Lower lobe of right lung (tissue), 2 donors: ENCODE measurements around the gene CLPTM1L. TPM values are rescaled to one million over a fixed set of nuclear protein-coding genes. Genes with fewer than 3 reads are reported as not detected.

Experiments
- ATAC-seq, 2 donors: fragments of 200-7000 bp; cut with Tn5 transposase; one replicate each; pipeline ENCODE4 v1.9.1; 2020 to 2022; ENCODE audit warnings: mild to moderate bottlenecking in 2 of 2, moderate library complexity in 2 of 2
- DNase-seq: peaks from one replicate; pipeline ENCODE4 v3.0.0-alpha.2; 2020
- H3K27ac ChIP-seq: fragments of 200-600 bp; one replicate; pipeline ENCODE4 v1.8.0; 2022
- H3K27me3 ChIP-seq: fragments of 200-600 bp; one replicate; pipeline ENCODE4 v1.8.0; 2022; ENCODE audit warnings: low read depth
- H3K36me3 ChIP-seq: fragments of 200-600 bp; one replicate; pipeline ENCODE4 v1.8.0; 2022; ENCODE audit warnings: mild to moderate bottlenecking
- H3K4me1 ChIP-seq: fragments of 200-600 bp; one replicate; pipeline ENCODE4 v1.8.0; 2022
- H3K4me3 ChIP-seq: fragments of 200-600 bp; one replicate; pipeline ENCODE4 v1.8.0; 2022; ENCODE audit warnings: mild to moderate bottlenecking
- H3K9me3 ChIP-seq: fragments of 200-600 bp; one replicate; pipeline ENCODE4 v1.8.0; 2022
- intact Hi-C: fragments of 100-400 bp; cut with DNase I; formaldehyde crosslinking; loops from one replicate; pipeline ENCODE4 v1.11.0; 2022
- total RNA-seq: library from RNA; stranded (reverse); fragmentation: NEBNext Ultra II Directional; extraction: Animal tissue kit (Norgen Biotek cat#: 25700); gene quantifications from one replicate; pipeline ENCODE4 v1.2.1, GENCODE V29; 2021
- TF ChIP-seq, protein P1 (sequence below): fragments of 200-600 bp; IDR thresholded peaks from one replicate; pipeline ENCODE4 v1.8.0; 2022; ENCODE audit warnings: antibody characterized with exemption, mild to moderate bottlenecking
- donor health status: DM: no; HTN: yes; CAD: no; lungs with severe emphysema.

The CLPTM1L gene
- total RNA-seq, 1 donor from 2014 or later: 135 TPM

DNA sequence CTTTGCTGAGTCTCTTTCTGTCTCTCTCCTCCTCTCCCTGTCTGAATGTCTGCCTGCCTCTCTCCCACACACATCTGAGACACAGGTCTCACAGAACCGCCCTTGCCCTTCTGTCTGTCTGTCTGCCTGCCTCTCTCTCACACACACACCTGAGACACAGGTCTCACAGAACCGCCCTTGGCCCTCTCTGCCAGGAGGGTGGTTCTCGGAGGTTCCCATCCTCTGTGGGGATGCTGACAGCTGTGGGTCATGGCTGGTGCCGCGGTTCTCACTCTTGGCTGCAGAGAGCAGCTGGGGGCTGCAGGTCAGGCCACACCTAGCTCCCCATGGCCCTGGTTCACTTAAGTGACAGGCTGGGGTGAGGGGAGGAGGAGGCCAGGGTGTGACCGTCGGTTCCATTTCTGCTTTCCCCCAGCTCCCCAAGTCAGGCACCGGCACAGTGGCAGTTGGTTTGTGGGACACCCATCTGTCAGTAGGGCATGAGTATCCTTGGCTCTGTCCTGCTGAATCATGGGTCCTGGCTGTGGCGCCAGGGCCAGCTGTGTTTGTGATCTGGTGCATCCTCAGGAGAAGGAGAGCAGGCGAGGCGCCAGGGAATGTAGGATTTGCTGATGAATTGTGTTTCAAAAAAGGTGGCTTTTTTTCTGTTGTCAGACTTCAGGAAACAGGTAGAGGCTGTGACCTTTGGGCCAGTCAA is 42.3 kb upstream of the CLPTM1L start:
- ATAC-seq: no peak
- H3K9me3 ChIP-seq: no peaks in the 10 kb centered on the region
- DNase-seq: no peak
- no peak overlapping the region for H3K27ac ChIP-seq
- peaks cover 16% of the 10 kb centered on the region for H3K4me1 ChIP-seq
- H3K27me3 ChIP-seq: peaks cover 18% of the 10 kb centered on the region
- no peak overlapping the region for H3K4me3 ChIP-seq
- TF ChIP-seq, protein P1, sequence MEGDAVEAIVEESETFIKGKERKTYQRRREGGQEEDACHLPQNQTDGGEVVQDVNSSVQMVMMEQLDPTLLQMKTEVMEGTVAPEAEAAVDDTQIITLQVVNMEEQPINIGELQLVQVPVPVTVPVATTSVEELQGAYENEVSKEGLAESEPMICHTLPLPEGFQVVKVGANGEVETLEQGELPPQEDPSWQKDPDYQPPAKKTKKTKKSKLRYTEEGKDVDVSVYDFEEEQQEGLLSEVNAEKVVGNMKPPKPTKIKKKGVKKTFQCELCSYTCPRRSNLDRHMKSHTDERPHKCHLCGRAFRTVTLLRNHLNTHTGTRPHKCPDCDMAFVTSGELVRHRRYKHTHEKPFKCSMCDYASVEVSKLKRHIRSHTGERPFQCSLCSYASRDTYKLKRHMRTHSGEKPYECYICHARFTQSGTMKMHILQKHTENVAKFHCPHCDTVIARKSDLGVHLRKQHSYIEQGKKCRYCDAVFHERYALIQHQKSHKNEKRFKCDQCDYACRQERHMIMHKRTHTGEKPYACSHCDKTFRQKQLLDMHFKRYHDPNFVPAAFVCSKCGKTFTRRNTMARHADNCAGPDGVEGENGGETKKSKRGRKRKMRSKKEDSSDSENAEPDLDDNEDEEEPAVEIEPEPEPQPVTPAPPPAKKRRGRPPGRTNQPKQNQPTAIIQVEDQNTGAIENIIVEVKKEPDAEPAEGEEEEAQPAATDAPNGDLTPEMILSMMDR: no peak
- intact Hi-C loops: no loop called here
- H3K36me3 ChIP-seq: no peaks in the 10 kb centered on the region

DNA sequence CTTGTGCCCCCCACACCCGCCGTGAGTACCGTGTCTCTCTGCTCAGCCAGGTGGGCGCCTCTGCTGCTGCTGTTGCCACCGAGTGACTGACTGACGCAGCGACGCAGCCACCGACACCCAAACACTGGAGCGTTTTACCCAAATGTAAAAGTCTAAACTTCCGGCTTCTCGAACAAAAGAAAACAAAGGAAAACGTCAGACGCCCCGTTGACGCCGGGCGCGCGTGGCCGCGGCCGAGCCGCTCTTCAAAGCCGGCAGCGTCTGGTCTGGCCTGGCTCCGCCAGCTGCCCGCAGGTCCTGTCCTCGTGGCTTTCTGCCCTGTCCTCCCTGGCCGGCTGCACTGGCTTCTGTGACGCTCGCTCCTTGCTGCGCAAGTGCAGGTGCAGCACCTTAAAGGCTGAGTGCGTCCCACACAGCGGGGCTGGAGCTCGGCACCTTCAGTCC is 41.4 kb upstream of the CLPTM1L start:
- peak; percentile 85 for DNase-seq
- Histone ChIP-seq H3K27me3 (peaks cover 9% of the 10 kb centered on the region), H3K27ac (peak overlapping the region; percentile 84), H3K4me3 (peak overlapping the region; percentile 61), H3K4me1 (peaks cover 16% of the 10 kb centered on the region), H3K9me3 (no peaks in the 10 kb centered on the region), H3K36me3 (no peaks in the 10 kb centered on the region)
- intact Hi-C loops: no loop called here
- peak; percentile 84 to 88 for ATAC-seq
- TF ChIP-seq, protein P1: no peak

DNA sequence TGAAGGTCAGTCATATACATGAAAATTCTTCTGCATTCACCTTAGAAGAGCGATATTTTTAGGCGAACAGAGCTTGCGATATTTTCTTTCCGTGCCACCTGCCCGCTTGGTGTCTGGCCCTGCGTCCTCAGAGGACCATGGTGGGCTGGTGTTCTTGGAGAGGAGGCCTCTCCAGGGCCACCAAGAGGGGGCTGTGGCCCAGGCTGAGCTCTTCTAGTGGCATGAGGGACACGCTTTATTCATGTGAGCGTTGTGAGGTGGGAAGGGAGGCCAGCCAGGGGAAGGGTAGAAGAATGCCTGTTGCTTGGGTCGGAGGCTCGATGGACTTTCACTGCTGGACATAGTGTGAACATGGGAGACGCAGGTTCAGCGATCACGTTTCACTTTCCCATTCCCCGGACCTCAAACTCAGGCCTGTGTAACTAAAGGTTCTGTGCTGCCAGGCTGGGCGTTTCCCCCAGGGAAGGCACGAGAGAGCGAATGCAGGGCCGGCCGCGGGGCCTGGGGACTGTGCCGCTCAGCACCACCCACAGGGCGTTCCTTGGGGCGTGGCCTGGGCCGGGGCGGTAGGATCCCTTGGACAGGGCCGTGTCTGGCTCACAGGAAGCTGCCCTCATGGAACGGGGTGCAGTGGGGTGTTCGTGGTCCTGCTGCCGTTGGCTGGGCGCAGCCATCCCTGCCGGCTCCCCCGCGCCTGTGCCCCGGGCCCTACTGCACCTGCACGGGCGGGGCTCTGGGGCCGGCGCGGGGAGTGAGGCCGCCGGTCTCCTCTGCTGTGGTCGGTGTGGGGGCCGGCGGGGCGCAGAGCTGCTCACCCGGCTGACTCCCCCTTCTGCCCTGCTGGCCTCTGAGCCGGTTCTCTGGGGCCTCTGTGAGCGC is 40.7 kb upstream of the CLPTM1L start:
- Histone ChIP-seq H3K4me3 (peak overlapping the region; percentile 61), H3K27ac (peak overlapping the region; percentile 84), H3K36me3 (no peaks in the 10 kb centered on the region), H3K27me3 (peaks cover 3% of the 10 kb centered on the region), H3K9me3 (no peaks in the 10 kb centered on the region), H3K4me1 (peaks cover 21% of the 10 kb centered on the region)
- ATAC-seq: peak; percentile 97 to 99
- TF ChIP-seq, protein P1: no peak
- intact Hi-C loops: no loop called here
- peak; percentile 96 for DNase-seq

DNA sequence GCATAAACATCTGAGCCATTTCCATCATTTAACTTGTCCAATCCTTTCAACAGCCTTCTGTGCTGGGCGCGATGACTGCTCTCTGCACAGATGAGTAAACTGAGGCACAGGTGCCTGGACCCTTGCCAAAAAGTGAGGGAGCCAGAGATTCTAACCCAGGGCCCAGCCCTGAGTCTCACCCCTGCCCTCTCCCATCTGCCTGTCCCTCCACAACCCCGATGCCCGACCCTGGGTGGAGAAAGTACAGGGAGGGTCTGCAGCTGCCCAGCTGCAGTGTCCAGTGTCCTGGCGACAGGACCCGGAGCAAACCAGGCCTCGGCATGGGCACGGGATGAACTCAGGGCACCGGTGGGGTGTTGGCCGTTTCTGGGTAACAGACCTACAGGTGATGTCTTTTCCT is 39.6 kb upstream of the CLPTM1L start:
- Histone ChIP-seq H3K9me3 (no peaks in the 10 kb centered on the region), H3K27me3 (no peaks in the 10 kb centered on the region), H3K4me1 (peaks cover 26% of the 10 kb centered on the region), H3K36me3 (no peaks in the 10 kb centered on the region), H3K4me3 (no peak overlapping the region), H3K27ac (no peak overlapping the region)
- TF ChIP-seq, protein P1: no peak
- peak; percentile 34 for DNase-seq
- ATAC-seq: no peak
- intact Hi-C loops: no loop called here

DNA sequence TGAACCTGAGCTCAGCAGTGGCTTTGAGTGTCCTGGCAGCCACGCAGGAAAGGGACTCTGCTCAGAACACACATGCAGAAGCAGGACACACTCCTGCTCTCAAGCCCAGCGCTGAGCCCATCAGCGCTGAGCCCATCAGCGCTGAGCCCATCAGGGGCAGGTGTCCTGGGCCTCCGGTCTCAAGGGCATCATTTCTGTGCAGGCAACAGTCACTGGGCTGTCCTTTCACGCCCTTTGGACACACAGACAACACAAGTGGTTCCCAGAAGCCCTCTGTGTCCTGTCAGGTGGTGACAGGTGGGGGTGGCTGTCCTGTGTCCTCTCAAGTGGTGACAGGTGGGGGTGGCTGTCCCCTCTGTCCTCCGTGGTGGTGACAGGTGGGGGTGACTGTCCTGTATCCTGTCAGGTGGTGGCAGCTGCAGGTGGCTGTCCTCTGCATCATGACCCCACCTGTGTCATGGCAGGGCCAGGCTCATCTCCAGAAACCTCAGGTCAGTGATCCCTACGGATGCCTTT is 39.0 kb upstream of the CLPTM1L start:
- no peaks in the 10 kb centered on the region for H3K9me3 ChIP-seq
- H3K4me3 ChIP-seq: no peak overlapping the region
- intact Hi-C loops: no loop called here
- DNase-seq (no peak), ATAC-seq (no peak)
- TF ChIP-seq, protein P1: no peak
- peaks cover 26% of the 10 kb centered on the region for H3K4me1 ChIP-seq
- H3K27ac ChIP-seq: no peak overlapping the region
- peaks cover under 1% of the 10 kb centered on the region for H3K27me3 ChIP-seq
- H3K36me3 ChIP-seq: no peaks in the 10 kb centered on the region
